Mesodermal cell (in vitro differentiated cells): Measurements from ENCODE around the gene CA6.
"Not testable (repeated sequence)": the region's sequence is repeated elsewhere in the genome, so short reads cannot be mapped to it uniquely, and the experiment has no call there.

Experiments used
- H3K27ac ChIP-seq: 2 replicates; pipeline ENCODE4 v1.7.0; 2013; ENCODE audit warnings: mild to moderate bottlenecking, low read depth, low read length, moderate library complexity; ENCODE audit not compliant: severe bottlenecking
- H3K36me3 ChIP-seq: 2 replicates; pipeline ENCODE4 v1.7.1; 2013; ENCODE audit warnings: mild to moderate bottlenecking, low read length, moderate library complexity; ENCODE audit not compliant: control insufficient read depth, insufficient read depth
- H3K4me1 ChIP-seq: one replicate; pipeline ENCODE4 v1.7.1; 2013; ENCODE audit warnings: mild to moderate bottlenecking, low read length; ENCODE audit not compliant: insufficient read depth, control insufficient read depth, poor library complexity, severe bottlenecking
- H3K4me3 ChIP-seq: 2 replicates; pipeline ENCODE4 v1.7.0; 2013; ENCODE audit warnings: low read length, control low read depth, mild to moderate bottlenecking; ENCODE audit not compliant: insufficient read depth, poor library complexity, severe bottlenecking; ENCODE audit errors: extremely low read depth
- H3K9me3 ChIP-seq: 2 replicates; pipeline ENCODE4 v1.7.1; 2013; ENCODE audit warnings: mild to moderate bottlenecking, low read length, moderate library complexity; ENCODE audit not compliant: control insufficient read depth
- WGBS, 2 experiments: methylation state at CpG; one replicate each; pipeline ENCODE4 v1.1.5; 2013; ENCODE audit warnings: missing lambda C conversion rate in 2 of 2; ENCODE audit not compliant: insufficient coverage in 2 of 2; 5-methylcytosine and 5-hydroxymethylcytosine counted together

The CA6 gene

GRCh38 chr1:8926707-8927694 lies 18.7 kb upstream of the CA6 start:
- Histone ChIP-seq H3K27ac (no peak overlapping the region), H3K4me1 (no peaks in the 10 kb centered on the region), H3K36me3 (no peaks in the 10 kb centered on the region), H3K9me3 (no peaks in the 10 kb centered on the region), H3K4me3 (no peak overlapping the region)
- 96 to 99% methylated on average over 6 to 7 of the region's 12 CpGs for WGBS, 2 experiments

GRCh38 chr1:8930116-8930515 lies 15.6 kb upstream of the CA6 start:
- H3K9me3 ChIP-seq: no peaks in the 10 kb centered on the region
- H3K4me1 ChIP-seq: no peaks in the 10 kb centered on the region
- 94 to 100% methylated on average over 4 of the region's 4 CpGs for WGBS, 2 experiments
- H3K27ac ChIP-seq: no peak overlapping the region
- H3K36me3 ChIP-seq: no peaks in the 10 kb centered on the region
- H3K4me3 ChIP-seq: no peak overlapping the region

GRCh38 chr1:8937051-8937450 lies 8.6 kb upstream of the CA6 start:
- not testable (repeated sequence) for H3K27ac ChIP-seq, H3K4me1 ChIP-seq, H3K9me3 ChIP-seq, H3K36me3 ChIP-seq, H3K4me3 ChIP-seq
- 76 to 94% methylated on average over 2 to 4 of the region's 7 CpGs for WGBS, 2 experiments

GRCh38 chr1:8937701-8938100 lies 8.0 kb upstream of the CA6 start:
- Histone ChIP-seq H3K36me3 (no peaks in the 10 kb centered on the region), H3K4me1 (peaks cover 16% of the 10 kb centered on the region), H3K4me3 (no peak overlapping the region), H3K9me3 (peaks cover 7% of the 10 kb centered on the region), H3K27ac (no peak overlapping the region)
- WGBS, 2 experiments: 97 to 98% methylated on average over 3 of the region's 4 CpGs

- Histone ChIP-seq H3K4me3 (no peak overlapping the region), H3K27ac (no peak overlapping the region), H3K9me3 (peaks cover 7% of the 10 kb centered on the region), H3K36me3 (no peaks in the 10 kb centered on the region), H3K4me1 (peaks cover 22% of the 10 kb centered on the region)
- 89 to 91% methylated on average over 3 to 6 of the region's 7 CpGs for WGBS, 2 experiments
Observed at GRCh38 chr1:8938232-8938999, 7.3 kb upstream of the CA6 start.

GRCh38 chr1:8939000-8939265 lies 6.7 kb upstream of the CA6 start:
- no peak overlapping the region for H3K27ac ChIP-seq

GRCh38 chr1:8939362-8939995 lies 6.2 kb upstream of the CA6 start:
- no peak overlapping the region for H3K27ac ChIP-seq
- no peaks in the 10 kb centered on the region for H3K36me3 ChIP-seq
- peaks cover 7% of the 10 kb centered on the region for H3K9me3 ChIP-seq
- H3K4me1 ChIP-seq: peaks cover 31% of the 10 kb centered on the region
- no peak overlapping the region for H3K4me3 ChIP-seq
- 85 to 92% methylated on average over 4 of the region's 6 CpGs for WGBS, 2 experiments

More at GRCh38 chr1:8939000-8939265, 6.7 kb upstream of the CA6 start:
- Histone ChIP-seq H3K36me3 (no peaks in the 10 kb centered on the region), H3K4me3 (no peak overlapping the region), H3K9me3 (peaks cover 7% of the 10 kb centered on the region), H3K4me1 (peaks cover 27% of the 10 kb centered on the region)
- WGBS, 2 experiments: 95 to 100% methylated on average over 2 of the region's 2 CpGs

- Histone ChIP-seq H3K9me3 (peaks cover 7% of the 10 kb centered on the region), H3K4me1 (peaks cover 33% of the 10 kb centered on the region), H3K27ac (peak overlapping the region; percentile 81), H3K4me3 (no peak overlapping the region), H3K36me3 (no peaks in the 10 kb centered on the region)
- WGBS, 2 experiments: 85 to 91% methylated on average over 5 to 6 of the region's 6 CpGs
Observed at GRCh38 chr1:8941906-8942305, 3.8 kb upstream of the CA6 start.

GRCh38 chr1:8943498-8944405 lies 1.9 kb upstream of the CA6 start:
- Histone ChIP-seq H3K4me1 (peaks cover 40% of the 10 kb centered on the region), H3K9me3 (peaks cover 7% of the 10 kb centered on the region), H3K27ac (peak overlapping the region; percentile 74), H3K4me3 (no peak overlapping the region), H3K36me3 (no peaks in the 10 kb centered on the region)
- 57 to 67% methylated on average over 14 to 15 of the region's 16 CpGs for WGBS, 2 experiments

GRCh38 chr1:8947127-8947691 lies 1.5 kb downstream of the CA6 start:
- Histone ChIP-seq H3K27ac (peak overlapping the region; percentile 69), H3K36me3 (no peaks in the 10 kb centered on the region), H3K4me1 (peaks cover 29% of the 10 kb centered on the region), H3K9me3 (no peaks in the 10 kb centered on the region), H3K4me3 (no peak overlapping the region)
- 85 to 89% methylated on average over 7 to 9 of the region's 9 CpGs for WGBS, 2 experiments
